HepG2 (cell line): ENCODE measurements around the gene KRTCAP2. TPM values are rescaled to one million over a fixed set of nuclear protein-coding genes. Genes with fewer than 3 reads are reported as not detected.

Experiments
- AKAP8 ChIP-seq: sonication (generic); formaldehyde crosslinking; IDR thresholded peaks from 2 replicates; pipeline ENCODE4 v1.5.1; 2020; ENCODE audit warnings: mild to moderate bottlenecking, missing genetic modification reagents
- AKNA ChIP-seq: sonication (generic); formaldehyde crosslinking; IDR thresholded peaks from 2 replicates; pipeline ENCODE4 v1.4.0; 2020; ENCODE audit warnings: missing genetic modification reagents, borderline replicate concordance
- ELF1 ChIP-seq: sonication (generic); formaldehyde crosslinking; IDR thresholded peaks from 2 replicates; pipeline ENCODE4 v1.4.0; 2020; ENCODE audit warnings: missing genetic modification reagents
- MAZ ChIP-seq, 2 experiments: sonication (generic) in 1 of 2; formaldehyde crosslinking in 1 of 2; IDR thresholded peaks; 2 replicates each; pipeline versions ENCODE4 v1.5.0 to v1.6.1; 2012 to 2020; ENCODE audit warnings: low read depth in 2 of 2, mild to moderate bottlenecking in 2 of 2, borderline replicate concordance in 1 of 2, improper control_type of control experiment in 1 of 2, low read length in 1 of 2, missing genetic modification reagents in 1 of 2, moderate library complexity in 1 of 2
- PRMT3 ChIP-seq: sonication (generic); formaldehyde crosslinking; IDR thresholded peaks from 2 replicates; pipeline ENCODE4 v1.8.1; 2022; ENCODE audit warnings: low read depth, mild to moderate bottlenecking, moderate library complexity, missing genetic modification reagents, borderline replicate concordance
- REPIN1 ChIP-seq: sonication (generic); formaldehyde crosslinking; IDR thresholded peaks from 2 replicates; pipeline ENCODE4 v1.8.0; 2022; ENCODE audit warnings: missing genetic modification reagents, low read depth, mild to moderate bottlenecking, borderline replicate concordance
- SMAD9 ChIP-seq: sonication (generic); formaldehyde crosslinking; IDR thresholded peaks from 2 replicates; pipeline ENCODE4 v1.5.1; 2020; ENCODE audit warnings: mild to moderate bottlenecking, missing genetic modification reagents
- ZNF143 ChIP-seq: sonication (generic); formaldehyde crosslinking; IDR thresholded peaks from 2 replicates; pipeline ENCODE4 v1.4.0; 2020; ENCODE audit warnings: missing genetic modification reagents
- ZNF205 ChIP-seq: IDR thresholded peaks from 2 replicates; pipeline ENCODE4 v1.6.1; 2018; ENCODE audit warnings: missing biosample characterization, missing genetic modification reagents
- ZNF709 ChIP-seq: sonication (generic); formaldehyde crosslinking; IDR thresholded peaks from 2 replicates; pipeline ENCODE4 v1.5.0; 2020; ENCODE audit warnings: mild to moderate bottlenecking, missing genetic modification reagents
- polyA plus RNA-seq, 8 experiments: library from polyadenylated mRNA; depleted of rRNA in 3 of 8; stranded (reverse) in 7 of 8; unstranded in 1 of 8; fragments of >200 nt; fragmentation: Illumina TruSeq in 4 of 8; extraction: Trizol in 4 of 8; gene quantifications; 2 replicates each; pipeline versions ENCODE4 v1.2.1 to v1.2.3, GENCODE V29; 2011 to 2016; ENCODE audit warnings: low read depth in 4 of 8, missing spikeins in 1 of 8, mixed read lengths in 1 of 8; ENCODE audit not compliant: insufficient read depth in 1 of 8
- total RNA-seq, 5 experiments: library from RNA; depleted of rRNA; stranded (reverse); fragments of >200 nt; fragmentation: Illumina TruSeq; extraction: Trizol; gene quantifications; 2 replicates each; pipeline ENCODE4 v1.2.3, GENCODE V29; 2016; ENCODE audit warnings: low read depth in 1 of 5
- TF ChIP-seq, protein P1 (sequence below): IDR thresholded peaks from 2 replicates; pipeline ENCODE4 v1.6.1; 2012; ENCODE audit warnings: low read length, improper control_type of control experiment
- TF ChIP-seq, protein P2 (sequence below): sonication (generic); formaldehyde crosslinking; IDR thresholded peaks from 2 replicates; pipeline ENCODE4 v1.8.0; 2022; ENCODE audit warnings: missing genetic modification reagents, low read depth, mild to moderate bottlenecking, borderline replicate concordance
- TF ChIP-seq, protein P3 (sequence below): sonication (generic); formaldehyde crosslinking; IDR thresholded peaks from 2 replicates; pipeline ENCODE4 v1.8.0; 2023; ENCODE audit warnings: mild to moderate bottlenecking, missing genetic modification reagents
- TF ChIP-seq, protein P4 (sequence below): sonication (generic); formaldehyde crosslinking; conservative IDR thresholded peaks from 2 replicates; pipeline ENCODE4 v1.8.0; 2022; ENCODE audit warnings: mild to moderate bottlenecking, moderate library complexity, missing genetic modification reagents

KRTCAP2 gene
- total and polyA plus RNA-seq, 2 of the 13 experiments (the other 11 are each of a cell fraction or from before 2014, with no cell fraction given), result 77.3 to 79.4 TPM

- TF ChIP-seq, protein P1, sequence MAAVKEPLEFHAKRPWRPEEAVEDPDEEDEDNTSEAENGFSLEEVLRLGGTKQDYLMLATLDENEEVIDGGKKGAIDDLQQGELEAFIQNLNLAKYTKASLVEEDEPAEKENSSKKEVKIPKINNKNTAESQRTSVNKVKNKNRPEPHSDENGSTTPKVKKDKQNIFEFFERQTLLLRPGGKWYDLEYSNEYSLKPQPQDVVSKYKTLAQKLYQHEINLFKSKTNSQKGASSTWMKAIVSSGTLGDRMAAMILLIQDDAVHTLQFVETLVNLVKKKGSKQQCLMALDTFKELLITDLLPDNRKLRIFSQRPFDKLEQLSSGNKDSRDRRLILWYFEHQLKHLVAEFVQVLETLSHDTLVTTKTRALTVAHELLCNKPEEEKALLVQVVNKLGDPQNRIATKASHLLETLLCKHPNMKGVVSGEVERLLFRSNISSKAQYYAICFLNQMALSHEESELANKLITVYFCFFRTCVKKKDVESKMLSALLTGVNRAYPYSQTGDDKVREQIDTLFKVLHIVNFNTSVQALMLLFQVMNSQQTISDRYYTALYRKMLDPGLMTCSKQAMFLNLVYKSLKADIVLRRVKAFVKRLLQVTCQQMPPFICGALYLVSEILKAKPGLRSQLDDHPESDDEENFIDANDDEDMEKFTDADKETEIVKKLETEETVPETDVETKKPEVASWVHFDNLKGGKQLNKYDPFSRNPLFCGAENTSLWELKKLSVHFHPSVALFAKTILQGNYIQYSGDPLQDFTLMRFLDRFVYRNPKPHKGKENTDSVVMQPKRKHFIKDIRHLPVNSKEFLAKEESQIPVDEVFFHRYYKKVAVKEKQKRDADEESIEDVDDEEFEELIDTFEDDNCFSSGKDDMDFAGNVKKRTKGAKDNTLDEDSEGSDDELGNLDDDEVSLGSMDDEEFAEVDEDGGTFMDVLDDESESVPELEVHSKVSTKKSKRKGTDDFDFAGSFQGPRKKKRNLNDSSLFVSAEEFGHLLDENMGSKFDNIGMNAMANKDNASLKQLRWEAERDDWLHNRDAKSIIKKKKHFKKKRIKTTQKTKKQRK, result no peak
- TF ChIP-seq REPIN1 (CRISPR knock-in tag) (no peak), SMAD9 (CRISPR knock-in tag) (no peak), PRMT3 (CRISPR knock-in tag) (0 out of 2 replicates have a peak, but pooled peaks have one; percentile 8), ELF1 (CRISPR knock-in tag) (no peak), AKNA (no peak), ZNF205 (no peak), AKAP8 (CRISPR knock-in tag) (no peak), ZNF709 (CRISPR knock-in tag) (no peak), ZNF143 (CRISPR knock-in tag) (no peak), MAZ (IDR thresholded peaks at IDR 0.05; ENCODE audit: borderline replicate concordance, low read depth, low read length) (0 out of 2 replicates have a peak, but pooled peaks have one; percentile 25), MAZ (CRISPR knock-in tag; IDR thresholded peaks at IDR 0.05; ENCODE audit: low read depth) (no peak)
- TF ChIP-seq, protein P2, sequence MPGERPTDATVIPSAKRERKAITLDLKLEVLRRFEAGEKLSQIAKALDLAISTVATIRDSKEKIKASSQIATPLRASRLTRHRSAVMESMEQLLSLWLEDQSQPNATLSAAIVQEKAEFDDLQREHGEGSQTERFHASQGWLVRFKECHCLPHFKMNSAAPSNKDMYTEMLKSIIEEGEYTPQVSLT, result no peak
- TF ChIP-seq, protein P3, sequence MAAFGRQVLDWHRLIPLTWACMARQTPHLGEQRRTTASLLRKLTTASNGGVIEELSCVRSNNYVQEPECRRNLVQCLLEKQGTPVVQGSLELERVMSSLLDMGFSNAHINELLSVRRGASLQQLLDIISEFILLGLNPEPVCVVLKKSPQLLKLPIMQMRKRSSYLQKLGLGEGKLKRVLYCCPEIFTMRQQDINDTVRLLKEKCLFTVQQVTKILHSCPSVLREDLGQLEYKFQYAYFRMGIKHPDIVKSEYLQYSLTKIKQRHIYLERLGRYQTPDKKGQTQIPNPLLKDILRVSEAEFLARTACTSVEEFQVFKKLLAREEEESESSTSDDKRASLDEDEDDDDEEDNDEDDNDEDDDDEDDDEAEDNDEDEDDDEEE (CRISPR knock-in tag), result no peak
- TF ChIP-seq, protein P4, sequence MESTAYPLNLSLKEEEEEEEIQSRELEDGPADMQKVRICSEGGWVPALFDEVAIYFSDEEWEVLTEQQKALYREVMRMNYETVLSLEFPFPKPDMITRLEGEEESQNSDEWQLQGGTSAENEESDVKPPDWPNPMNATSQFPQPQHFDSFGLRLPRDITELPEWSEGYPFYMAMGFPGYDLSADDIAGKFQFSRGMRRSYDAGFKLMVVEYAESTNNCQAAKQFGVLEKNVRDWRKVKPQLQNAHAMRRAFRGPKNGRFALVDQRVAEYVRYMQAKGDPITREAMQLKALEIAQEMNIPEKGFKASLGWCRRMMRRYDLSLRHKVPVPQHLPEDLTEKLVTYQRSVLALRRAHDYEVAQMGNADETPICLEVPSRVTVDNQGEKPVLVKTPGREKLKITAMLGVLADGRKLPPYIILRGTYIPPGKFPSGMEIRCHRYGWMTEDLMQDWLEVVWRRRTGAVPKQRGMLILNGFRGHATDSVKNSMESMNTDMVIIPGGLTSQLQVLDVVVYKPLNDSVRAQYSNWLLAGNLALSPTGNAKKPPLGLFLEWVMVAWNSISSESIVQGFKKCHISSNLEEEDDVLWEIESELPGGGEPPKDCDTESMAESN, result no peak
Observed at GRCh38 chr1:155124503-155125463, 48.3 kb downstream of the KRTCAP2 start (continued).
